Measurements from ENCODE around the gene TENM4.

Gene TENM4

DNA sequence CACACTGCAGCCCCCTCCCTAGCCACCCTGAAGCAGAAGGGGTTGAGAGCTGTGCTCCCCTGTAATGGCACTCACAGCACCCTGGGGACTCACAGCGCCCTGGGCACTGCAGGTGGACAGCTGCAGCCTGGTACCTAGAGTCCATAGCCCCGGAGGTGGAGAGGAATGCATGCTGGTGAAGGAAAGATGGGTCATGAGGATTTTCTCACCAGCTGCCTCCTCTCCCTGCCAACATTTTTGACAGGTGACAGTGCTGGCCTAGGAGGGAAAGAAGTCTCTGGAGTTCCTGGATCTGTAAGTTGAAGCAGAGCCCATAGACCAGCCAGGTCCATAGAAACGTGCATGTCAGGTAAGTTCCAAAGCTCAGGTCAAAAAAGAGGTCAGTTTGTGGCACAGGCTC lies 330.5 kb downstream of the TENM4 start:
- no peak for DNase-seq

- DNase-seq: no peak
Observed at GRCh38 chr11:79108851-79109250, 332.0 kb downstream of the TENM4 start.

- no peak for DNase-seq
Observed at GRCh38 chr11:79102840-79103239, 338.0 kb downstream of the TENM4 start.

- no peak for DNase-seq
Observed at GRCh38 chr11:79101656-79102055, 339.2 kb downstream of the TENM4 start.

- peak; percentile 32 to 43 for DNase-seq
Observed at GRCh38 chr11:79100093-79100910, 340.5 kb downstream of the TENM4 start.

GRCh38 chr11:79098146-79098545 lies 342.7 kb downstream of the TENM4 start:
- DNase-seq: no peak

DNA sequence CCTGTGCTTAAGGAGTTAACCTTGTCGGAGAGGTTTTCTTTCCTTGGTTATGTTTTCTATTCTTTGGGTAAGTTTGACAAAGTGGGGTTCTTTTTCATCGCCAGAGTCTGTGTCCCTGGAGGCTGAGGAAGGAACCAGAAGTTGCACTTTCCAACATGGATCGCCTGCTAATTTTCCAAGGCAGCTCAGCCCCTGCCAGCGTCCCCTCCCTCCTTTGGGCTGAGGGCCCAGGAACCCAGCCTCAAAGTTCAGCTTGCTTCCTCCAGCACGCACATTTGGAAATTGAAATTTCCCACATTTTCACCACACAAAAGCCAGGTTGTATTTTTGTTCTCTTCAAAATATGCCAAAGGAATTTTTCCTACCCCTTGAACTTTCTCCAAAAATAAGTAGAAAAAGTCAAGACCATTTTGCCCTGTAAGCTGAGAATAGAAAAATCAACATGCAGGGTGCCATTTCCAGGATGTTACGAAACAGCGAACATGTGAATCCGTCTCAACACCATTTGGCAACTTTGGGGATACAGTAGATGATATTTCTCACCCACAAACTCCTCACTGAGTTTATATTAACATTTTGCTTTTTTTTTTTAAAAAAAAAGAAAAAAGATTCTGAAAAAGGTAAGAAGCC lies 343.5 kb downstream of the TENM4 start:
- DNase-seq: no peak

- no peak for DNase-seq
Observed at GRCh38 chr11:79095424-79095823, 345.4 kb downstream of the TENM4 start.

GRCh38 chr11:79094616-79095015 lies 346.2 kb downstream of the TENM4 start:
- DNase-seq: no peak

GRCh38 chr11:79092791-79093353 lies 348.0 kb downstream of the TENM4 start:
- DNase-seq: no peak

- DNase-seq: no peak
Observed at GRCh38 chr11:79090191-79090705, 350.6 kb downstream of the TENM4 start.

DNA sequence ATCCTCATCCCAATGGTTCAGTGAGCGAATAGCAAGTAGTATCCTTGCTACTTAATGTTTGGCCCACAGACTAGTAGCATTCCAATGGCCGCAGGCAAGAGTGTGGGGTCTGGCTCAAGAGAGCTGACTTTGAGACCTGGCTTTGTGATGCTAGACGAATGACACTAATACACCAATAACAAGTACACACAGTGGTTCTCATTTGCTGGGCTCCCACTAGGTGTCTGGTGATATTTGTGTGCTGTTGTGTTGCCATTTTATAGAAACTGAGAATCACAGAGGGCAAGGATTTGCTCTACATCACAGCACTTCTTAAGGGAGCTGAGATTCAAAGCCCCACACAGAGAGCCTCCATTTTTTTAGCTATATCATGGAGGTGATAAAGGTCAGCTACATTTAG lies 351.2 kb downstream of the TENM4 start:
- no peak for DNase-seq

- DNase-seq: no peak
Observed at GRCh38 chr11:79088967-79089366, 351.9 kb downstream of the TENM4 start.

DNA sequence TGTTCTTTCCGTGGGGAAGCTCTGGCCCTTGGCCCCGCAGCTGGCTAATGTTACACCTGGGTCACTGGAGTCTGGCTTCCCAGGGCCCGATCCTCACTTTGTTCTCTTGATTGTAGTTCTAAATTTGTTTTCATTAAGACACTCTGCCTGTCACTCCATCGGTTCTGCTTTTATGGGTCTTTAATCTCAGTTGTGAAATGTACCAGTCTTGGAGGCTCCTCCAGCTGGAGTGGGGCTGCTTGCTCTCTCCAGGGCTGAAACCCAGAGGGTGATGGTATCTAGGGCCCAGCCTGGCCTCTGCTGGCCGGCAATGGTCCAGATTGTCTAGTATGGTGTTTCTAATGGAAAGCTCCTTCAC lies 352.9 kb downstream of the TENM4 start:
- no peak for DNase-seq

DNA sequence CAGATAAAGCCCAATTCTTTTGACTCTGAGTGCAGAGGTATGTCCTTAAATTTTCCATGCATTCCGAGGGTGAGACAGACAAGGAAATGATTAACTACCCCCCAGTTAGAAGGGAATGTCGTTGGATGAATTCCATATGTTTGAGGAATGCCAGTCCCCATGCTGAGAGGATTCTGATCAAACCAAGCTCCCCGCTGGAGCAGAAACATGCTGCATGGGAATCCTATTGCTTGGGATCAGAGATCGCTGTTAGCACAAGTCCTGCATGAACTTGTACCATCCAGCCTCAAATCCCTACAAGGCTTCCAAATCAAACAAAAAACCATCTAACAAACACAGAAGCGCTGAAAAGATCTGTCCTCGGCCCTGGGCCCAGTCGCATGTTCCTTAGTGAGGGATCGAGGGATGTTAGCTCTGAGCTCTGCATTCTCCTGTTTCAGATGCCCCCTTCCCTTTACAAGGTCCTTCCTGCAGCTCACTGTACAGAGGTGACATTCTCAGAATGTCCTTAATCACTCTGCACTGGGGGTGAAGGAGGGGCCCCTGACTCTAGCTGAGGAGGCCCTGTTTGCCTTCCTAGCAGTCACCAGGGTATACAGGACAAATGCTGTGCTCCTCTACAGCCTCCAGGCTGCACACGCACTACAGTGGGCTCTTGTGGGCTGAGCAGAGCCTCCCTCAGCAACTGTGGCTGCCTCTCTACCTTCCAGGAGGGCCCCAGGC lies 353.4 kb downstream of the TENM4 start:
- no peak for DNase-seq

DNA sequence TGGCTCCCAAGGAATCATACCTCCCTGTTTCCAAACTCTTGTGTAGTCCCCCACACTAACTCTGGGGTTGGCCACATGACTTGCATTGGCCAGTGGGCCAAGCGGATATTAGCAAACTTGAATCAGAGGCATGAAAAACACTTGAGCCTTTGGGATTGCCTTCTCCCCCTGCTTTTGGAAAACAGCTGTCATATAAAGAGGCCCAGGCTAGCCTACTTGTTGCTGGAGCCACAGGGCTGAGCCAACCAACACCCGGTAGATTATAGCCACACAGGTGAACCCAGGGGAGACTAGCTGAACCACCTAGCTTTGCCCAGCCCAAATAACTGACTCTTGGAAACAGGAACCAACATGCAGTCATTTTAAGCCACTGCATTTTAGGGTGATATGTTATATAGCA lies 354.8 kb downstream of the TENM4 start:
- DNase-seq: no peak

- no peak for DNase-seq
Observed at GRCh38 chr11:79084382-79084781, 356.4 kb downstream of the TENM4 start.

DNA sequence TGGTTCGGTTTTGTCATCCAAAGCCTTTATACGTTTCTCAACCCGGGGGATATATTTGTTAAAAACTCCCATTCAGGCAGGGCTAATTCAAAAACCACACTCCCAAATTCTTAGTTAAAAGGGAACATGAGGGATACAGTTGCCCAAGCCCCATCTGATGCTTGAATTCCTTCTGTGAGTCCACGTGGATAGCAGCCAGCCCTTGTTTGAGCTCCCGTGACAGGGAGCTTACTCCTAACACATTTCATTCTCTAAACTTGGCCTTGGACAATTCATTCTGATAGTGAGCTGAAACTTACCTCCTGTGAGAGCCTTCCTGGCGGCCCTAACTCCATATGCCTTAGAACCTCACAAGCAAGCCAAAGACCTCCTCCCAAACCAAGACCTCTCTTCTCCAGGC lies 357.5 kb downstream of the TENM4 start:
- DNase-seq: no peak

DNA sequence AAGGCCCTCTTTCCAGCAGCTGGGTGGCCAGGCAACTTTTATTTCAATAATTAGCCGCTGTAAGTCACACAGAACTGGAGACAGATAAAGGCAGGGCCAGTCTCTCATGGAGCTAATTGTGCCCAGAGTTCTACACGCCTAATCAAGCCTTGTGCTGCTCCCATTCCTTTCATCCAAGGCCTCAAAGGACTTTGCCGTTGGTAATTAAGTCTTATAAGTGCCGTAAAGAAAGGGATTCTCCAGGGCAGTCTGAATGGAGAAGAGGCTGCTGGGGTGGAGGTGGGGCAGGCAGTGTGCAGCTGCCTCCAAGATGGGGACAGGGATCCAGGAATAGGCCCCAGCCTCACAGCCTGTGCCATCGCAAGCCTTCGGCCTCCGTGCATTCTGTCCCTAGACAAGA lies 357.9 kb downstream of the TENM4 start:
- no peak for DNase-seq

DNA sequence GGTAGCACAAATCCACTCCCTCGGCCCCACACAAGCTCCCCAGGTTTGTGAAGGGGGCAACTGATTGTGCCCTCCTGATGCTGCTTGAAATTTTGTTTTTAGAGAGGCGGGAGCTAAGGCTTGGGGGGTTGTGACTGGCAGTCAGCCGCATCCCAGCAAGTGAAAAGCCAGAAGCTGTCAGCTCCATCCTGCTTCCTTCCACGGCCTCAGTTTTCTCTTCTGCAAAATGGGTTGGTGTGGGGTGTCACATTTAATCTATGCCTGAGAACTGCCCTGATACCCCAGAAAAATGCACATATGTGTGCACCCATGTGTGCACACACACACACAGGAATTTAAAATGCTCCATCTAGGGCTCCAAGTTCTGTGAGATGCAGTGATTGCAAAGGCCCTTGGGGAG lies 358.6 kb downstream of the TENM4 start:
- no peak for DNase-seq

DNA sequence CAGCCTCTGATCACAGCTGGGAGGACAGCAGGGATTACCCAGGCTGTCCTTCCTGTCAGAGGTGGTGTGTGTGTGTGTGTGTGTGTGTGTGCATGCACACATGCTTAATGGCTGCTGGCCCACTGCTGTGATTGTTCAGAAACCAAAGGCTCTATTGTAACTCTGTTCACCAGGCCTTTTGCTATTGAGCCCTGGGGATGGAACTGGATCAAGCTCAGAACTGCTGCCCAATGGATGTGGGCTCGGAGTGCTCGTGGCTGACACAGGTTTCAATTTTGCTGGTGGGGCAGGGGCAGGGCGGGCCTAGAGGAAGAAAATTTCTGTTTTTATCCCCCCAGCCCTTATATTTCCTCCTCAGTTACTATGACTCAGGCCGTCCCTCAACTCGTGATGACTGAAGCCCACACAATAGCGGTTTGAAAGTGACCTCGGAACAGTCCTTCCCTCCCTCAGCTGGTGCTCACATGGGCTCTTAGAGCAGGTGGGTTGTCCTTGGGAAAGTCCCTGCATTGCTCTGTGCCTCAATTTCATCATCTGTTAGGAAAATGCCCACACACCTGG lies 359.3 kb downstream of the TENM4 start:
- no peak for DNase-seq

DNA sequence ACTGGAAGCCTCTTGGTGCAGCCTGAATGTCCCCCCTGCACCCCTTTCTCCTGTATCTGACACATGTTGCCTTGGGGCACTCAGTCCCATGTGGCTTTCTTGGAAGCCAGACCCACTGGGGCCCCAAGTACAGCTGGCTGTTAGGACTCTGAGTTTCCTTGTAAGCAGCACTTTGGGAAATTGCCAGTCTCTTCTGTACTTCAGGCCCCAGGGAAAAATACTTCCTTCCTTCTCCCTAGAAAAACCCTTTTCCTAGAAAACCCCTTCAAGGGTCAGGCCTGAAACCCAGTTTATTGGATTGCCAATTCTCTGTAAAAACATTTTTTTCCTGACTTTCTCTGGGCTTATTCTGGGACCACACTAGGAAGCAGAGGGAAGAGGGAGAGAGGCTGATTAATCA lies 360.3 kb downstream of the TENM4 start:
- DNase-seq: no peak

DNA sequence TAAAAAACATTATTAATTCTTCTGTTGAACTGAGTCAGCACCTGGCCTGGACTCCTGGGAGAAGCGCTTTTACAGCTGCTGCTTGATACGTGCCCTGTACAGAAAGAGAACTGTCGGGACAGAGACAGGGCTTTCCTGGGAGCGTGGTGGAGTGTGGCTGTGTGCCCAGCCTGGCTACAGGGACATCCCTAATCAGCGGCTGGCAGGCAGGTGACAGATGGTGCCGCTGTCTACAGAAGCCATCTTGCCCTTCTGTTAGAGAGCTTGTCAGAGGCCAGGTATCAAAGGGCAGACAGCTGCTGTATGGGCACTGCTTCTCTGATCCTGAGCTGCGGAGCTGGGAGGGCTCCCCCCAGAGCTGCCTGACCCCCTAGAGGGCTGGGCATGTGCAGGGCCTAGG lies 361.8 kb downstream of the TENM4 start:
- no peak for DNase-seq

Data from activated CD4-positive, alpha-beta T cell treated with anti-CD3 and anti-CD28 coated beads, Interleukin-2, amount 50 U/mL, for 48 hours (primary cell).